H54 (cell line): ENCODE measurements around the gene LGALS8.
"Not testable (repeated sequence)": the region's sequence is repeated elsewhere in the genome, so short reads cannot be mapped to it uniquely, and the experiment has no call there.

Experiments
- DNase-seq: peaks from one replicate; pipeline ENCODE4 v3.0.0; 2011; ENCODE audit warnings: low spot score, mixed read lengths; ENCODE audit not compliant: insufficient read length
- FAIRE-seq: peaks from 3 replicates; lab custom pipeline; 2011; peaks lifted over from hg19 to GRCh38; lab: Jason Lieb, UNC
- POLR2A ChIP-seq: IDR thresholded peaks from 2 replicates; pipeline ENCODE4 v1.6.1; 2011; ENCODE audit warnings: low read depth, mild to moderate bottlenecking, low read length

LGALS8 gene

DNA sequence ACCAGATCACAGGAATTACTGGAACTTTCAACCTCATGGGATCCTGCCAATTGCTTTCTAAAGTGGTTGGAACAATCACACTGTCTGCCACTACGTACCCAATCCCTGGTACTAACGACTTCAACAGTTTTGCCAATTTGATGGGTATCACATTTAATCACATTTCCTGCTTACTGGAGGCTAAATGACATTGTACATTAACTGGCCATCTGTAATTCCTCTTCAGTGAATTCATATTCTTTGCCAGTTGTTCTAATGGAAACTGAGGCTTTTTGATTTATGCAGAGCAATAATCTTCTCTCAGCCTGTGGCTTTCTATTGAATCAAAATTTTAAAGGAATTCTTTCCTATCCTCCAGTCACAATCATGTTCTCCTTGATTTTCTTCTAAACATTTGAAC, 38.2 kb downstream of the LGALS8 start:
- FAIRE-seq, result no peak
- TF ChIP-seq POLR2A, result no peak

DNA sequence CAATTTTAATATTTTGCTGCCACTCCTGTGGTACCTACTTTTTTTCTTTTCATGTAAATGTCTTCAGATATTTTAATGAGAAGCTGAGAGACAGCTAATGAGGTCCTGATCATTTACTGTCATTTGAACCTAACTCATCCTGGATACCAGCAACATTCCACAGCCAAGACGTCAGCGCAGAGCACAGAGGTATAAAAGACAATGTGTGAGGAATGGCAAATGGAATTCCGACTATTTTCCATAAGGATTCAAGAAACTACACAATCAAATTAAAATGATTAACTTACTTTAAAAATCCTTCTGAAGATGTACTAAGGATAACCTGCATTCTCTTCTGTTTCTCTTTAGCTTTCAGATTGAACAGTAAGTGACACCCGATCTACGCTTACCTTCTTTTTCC, 41.7 kb downstream of the LGALS8 start:
- no peak for DNase-seq
- no peak for FAIRE-seq
- TF ChIP-seq POLR2A, result no peak

More for the DNA sequence above, 38.2 kb downstream of the LGALS8 start:
- DNase-seq, result no peak

DNA sequence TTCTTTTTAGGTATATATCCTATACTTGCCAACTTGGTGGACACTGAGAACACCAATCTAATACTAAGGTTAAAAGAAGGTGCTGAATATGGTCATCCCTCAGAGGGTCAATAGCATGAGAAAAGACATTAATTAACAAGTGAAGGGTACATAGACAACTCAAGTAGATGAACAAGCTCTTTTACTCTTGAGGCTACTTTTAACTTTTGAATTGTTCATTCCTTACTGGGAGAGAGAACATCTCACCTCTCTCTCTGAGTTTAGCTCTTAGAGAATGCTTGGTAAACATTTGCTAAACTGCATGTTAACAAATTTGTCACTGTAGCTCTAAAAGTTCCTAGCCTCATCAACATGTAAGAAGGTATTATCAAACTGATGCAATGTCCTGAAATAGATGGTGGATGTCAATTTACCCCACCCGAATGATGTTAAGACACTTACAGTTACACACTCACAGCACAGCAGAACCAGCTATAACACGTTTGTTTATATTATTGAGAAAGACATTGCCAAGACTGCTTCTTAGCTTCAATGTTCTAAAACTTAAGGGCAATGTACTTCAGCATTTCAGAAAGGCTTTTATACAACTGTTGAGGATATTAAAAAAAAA, 44.6 kb downstream of the LGALS8 start:
- no peak for TF ChIP-seq POLR2A
- FAIRE-seq, result no peak
- DNase-seq, result no peak

DNA sequence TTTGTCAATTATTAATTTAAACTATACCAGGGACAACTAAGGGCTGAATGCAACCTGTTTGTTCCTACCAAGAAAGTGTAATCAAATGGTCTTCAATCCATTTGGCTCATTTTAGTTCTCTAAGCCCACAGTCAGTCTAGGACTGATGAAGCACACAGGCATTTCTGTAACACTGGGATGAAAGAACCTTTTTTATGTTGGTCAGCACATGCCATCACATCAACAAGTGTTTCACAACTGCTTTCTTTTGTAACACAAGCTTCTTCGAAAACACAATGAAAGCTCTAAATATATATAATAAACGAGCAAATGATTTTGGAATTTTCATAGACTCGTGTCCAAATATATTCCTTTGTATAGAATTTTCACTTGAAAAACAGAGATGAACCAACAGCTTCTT, 51.7 kb downstream of the LGALS8 start:
- FAIRE-seq (no peak), DNase-seq (no peak)
- no peak for TF ChIP-seq POLR2A

DNA sequence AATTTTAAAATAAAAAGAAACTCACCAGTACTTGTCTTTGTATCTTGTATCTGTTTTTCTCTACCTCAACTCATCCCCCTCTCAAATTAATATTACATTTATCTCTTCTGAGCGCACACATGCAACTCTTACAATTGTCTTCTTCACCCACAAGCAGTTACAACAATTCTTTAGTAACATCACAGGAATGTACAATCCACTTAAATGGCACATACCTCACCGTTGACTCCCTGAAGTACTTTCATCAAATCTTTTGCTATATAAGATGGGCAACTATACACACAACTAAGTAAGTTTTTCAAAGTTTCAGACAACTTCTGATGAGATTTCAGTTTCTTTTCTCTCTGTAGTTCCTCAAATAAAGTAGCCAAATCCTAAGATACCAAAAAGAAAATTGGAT, 52.2 kb downstream of the LGALS8 start:
- TF ChIP-seq POLR2A, result no peak
- DNase-seq (no peak), FAIRE-seq (no peak)

DNA sequence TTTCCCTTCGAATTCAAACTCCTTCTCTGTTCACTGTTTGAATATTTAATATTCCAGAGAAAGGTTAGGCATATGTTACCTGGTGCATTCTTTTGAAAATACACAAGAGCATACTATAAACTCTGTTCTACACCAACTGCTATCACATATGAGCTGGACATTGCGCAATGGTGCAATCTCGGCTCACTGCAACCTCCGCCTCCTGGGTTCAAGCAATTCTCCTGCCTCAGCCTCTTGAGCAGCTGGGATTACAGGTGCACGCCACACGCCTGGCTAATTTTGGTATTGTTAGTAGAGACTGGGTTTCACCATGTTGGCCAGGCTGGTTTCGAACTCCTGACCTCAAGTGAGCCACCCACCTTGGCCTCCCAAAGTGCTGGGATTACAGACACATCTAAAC, 53.3 kb downstream of the LGALS8 start:
- DNase-seq, FAIRE-seq: not testable (repeated sequence)

DNA sequence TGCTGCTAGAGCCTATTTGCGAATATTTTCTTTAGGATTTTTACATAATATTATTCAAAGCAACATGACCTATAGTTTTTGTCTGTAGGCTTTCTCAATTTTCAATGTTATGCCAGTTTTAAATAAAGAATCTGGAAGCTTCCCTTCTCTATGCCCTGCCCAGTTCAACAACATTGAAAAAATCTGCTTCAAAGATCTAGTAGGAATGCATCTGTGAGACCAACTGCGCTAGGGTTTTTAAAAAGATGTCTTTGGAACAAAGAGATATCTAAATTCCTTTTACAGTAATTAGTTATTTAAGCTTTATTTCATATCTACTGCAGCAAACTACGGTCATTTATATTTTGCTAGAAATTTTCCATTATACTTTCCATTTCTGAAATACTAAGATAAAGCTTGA, 54.9 kb downstream of the LGALS8 start:
- DNase-seq, result no peak
- TF ChIP-seq POLR2A, result no peak
- FAIRE-seq, result no peak

DNA sequence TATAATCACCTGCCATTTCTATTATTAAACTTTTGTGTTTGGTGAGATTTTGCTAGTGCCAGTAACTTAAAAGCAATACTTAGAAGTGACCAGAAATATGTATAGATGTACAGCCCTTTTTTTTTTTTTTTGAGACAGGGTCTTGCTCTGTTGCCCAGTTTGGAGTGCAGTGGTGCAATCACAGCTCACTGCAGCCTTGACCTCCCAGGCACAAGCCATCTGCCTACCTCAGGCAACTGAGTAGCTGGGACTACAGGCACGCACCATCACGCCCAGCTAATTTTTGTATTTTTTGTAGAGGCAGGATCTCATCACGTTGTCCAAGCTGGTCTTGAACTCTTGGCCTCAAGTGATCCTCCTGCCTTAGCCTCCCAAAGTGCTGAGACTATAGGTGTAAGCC, 56.6 kb downstream of the LGALS8 start:
- not testable (repeated sequence) for FAIRE-seq, DNase-seq

DNA sequence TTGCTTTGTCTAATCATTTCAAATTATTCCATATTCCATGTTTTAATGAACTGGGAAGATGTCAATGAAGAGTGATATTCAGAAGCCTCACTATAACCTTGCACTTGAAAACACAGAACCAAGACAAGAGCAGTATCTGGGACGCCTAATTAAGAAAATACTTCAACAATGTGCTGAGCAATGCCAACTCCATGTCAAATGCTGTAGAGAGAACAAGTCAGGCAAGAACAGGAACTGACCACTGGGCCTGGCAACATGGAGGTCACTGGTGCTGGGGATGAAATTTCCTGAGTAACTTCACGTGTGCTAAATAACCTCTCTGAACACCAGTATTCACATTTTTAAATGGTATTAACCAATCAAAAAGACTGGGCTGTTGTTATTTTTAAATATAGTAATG, 57.7 kb downstream of the LGALS8 start:
- DNase-seq (no peak), FAIRE-seq (no peak)
- no peak for TF ChIP-seq POLR2A

DNA sequence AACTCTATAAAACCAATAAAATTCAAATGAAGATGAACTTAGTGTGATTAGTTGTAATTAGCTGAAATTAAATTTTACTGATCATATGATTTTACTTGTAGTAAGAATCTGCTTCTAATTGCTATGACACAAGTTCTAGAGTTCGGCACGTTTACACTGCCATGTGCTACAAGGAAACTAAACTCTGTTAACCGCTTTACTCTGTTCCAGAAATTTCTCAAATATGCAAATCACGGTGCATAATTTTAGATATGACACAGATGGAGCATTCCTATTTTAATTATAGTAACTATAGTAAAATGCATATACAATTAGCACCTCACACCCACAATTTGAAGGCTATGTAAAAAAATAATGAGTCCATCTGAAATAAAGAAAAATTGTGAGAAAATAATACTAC, 65.7 kb downstream of the LGALS8 start:
- TF ChIP-seq POLR2A, result no peak
- FAIRE-seq, result no peak
- DNase-seq, result no peak

DNA sequence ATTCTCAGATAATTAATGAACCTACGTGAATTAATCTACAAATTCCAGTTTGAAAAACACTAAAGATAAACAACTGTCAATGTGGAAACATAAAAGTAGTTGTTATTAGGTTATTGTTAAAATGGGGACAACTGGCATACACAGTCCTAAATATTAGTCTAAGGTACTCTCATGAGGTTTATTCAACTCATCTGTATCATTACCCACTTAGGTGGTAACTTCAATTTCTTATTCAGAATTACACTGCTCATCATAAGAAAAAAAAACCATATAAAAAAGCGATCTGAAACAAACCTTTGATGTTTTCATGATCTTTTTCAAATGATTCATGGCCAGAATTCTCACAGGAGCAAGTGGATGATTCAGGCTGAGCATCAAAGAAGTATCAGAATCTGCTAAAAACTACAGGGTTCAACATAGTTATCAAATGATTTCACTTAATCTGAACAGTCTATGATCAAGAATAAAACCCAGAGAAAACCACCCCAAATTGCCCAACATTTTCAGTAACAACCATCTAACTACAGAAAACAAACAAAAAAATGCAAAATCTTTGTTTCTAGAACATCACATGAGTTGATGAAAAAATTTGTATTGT, 66.9 kb downstream of the LGALS8 start:
- no peak for TF ChIP-seq POLR2A
- DNase-seq, result no peak
- FAIRE-seq, result no peak

DNA sequence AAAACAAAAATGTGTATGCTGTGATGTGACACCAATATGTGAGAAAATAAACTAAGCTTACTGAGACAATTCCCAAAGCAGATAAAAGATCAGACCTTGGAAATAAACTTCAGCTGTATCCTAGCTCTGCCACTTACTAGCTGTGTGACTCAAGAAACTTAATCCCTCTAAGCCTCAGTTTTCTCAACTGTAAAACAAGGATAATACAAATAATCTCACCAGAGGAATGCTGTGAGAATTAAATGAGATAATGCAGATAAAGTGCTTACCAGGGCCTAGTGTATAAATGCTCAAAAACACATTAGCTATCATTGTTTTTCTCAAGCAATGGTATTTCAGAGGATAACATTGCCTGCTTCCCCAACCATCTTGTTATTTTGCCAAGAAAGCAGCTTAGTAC, 78.4 kb downstream of the LGALS8 start:
- no peak for TF ChIP-seq POLR2A
- FAIRE-seq (no peak), DNase-seq (no peak)
